ENCODE measurements around the gene S100A2.
A peak's percentile ranks its signal among the peaks of the same experiment; 100 is the strongest.

Gene S100A2

GRCh38 chr1:153515504-153516394, 49.9 kb downstream of the S100A2 start:
- Histone ChIP-seq H2AFZ (ENCODE audit: low read length) (peak overlapping the region; percentile 22; the same call in 1 of the 2 replicates), H3K79me2 (ENCODE audit: insufficient read depth, low read length) (no peaks in the 10 kb centered on the region), H3K4me3 (ENCODE audit: low read length, poor library complexity, severe bottlenecking) (no peak overlapping the region), H3K9ac (ENCODE audit: low read depth, low read length, poor library complexity, severe bottlenecking) (peak overlapping the region; percentile 4), H3K27me3 (ENCODE audit: insufficient read depth, low read length, poor library complexity, severe bottlenecking) (no peaks in the 10 kb centered on the region), H3K36me3 (ENCODE audit: insufficient read depth, low read length) (no peaks in the 10 kb centered on the region), H3K4me1 (ENCODE audit: insufficient read depth, low read length, poor library complexity, severe bottlenecking) (peaks cover 24% of the 10 kb centered on the region), H3K9me3 (ENCODE audit: insufficient read depth, low read depth, low read length) (no peaks in the 10 kb centered on the region), H3K4me2 (ENCODE audit: low read depth, low read length, poor library complexity, severe bottlenecking) (no peak overlapping the region), H3K9me2 (replicated peaks; ENCODE audit: low read depth, low read length) (no peaks in the 10 kb centered on the region), H4K20me1 (ENCODE audit: insufficient read depth, low read length, poor library complexity, severe bottlenecking) (no peaks in the 10 kb centered on the region), H3F3A (ENCODE audit: low read depth) (no peaks in the 10 kb centered on the region)
- TF ChIP-seq CTCF (conservative IDR thresholded peaks at IDR 0.05; ENCODE audit: low read length) (no peak), EZH2phosphoT487 (IDR thresholded peaks at IDR 0.05; ENCODE audit: borderline replicate concordance) (no peak)

GRCh38 chr1:153513666-153514065, 52.0 kb downstream of the S100A2 start:
- H3K36me3 ChIP-seq (ENCODE audit: insufficient read depth, low read length): no peaks in the 10 kb centered on the region
- H3K9me2 ChIP-seq (replicated peaks; ENCODE audit: low read depth, low read length): no peaks in the 10 kb centered on the region
- H3K79me2 ChIP-seq (ENCODE audit: insufficient read depth, low read length): no peaks in the 10 kb centered on the region
- H3K4me2 ChIP-seq (ENCODE audit: low read depth, low read length, poor library complexity, severe bottlenecking): no peak overlapping the region
- H3K4me3 ChIP-seq (ENCODE audit: low read length, poor library complexity, severe bottlenecking): no peak overlapping the region
- no peak overlapping the region for H3K9ac ChIP-seq (ENCODE audit: low read depth, low read length, poor library complexity, severe bottlenecking)
- no peaks in the 10 kb centered on the region for H3K27me3 ChIP-seq (ENCODE audit: insufficient read depth, low read length, poor library complexity, severe bottlenecking)
- no peak overlapping the region for H2AFZ ChIP-seq (ENCODE audit: low read length)
- H4K20me1 ChIP-seq (ENCODE audit: insufficient read depth, low read length, poor library complexity, severe bottlenecking): no peaks in the 10 kb centered on the region
- TF ChIP-seq EZH2phosphoT487 (IDR thresholded peaks at IDR 0.05; ENCODE audit: borderline replicate concordance) (no peak), CTCF (conservative IDR thresholded peaks at IDR 0.05; ENCODE audit: low read length) (no peak)
- H3K4me1 ChIP-seq (ENCODE audit: insufficient read depth, low read length, poor library complexity, severe bottlenecking): peaks cover 23% of the 10 kb centered on the region
- H3K9me3 ChIP-seq (ENCODE audit: insufficient read depth, low read depth, low read length): no peaks in the 10 kb centered on the region
- no peaks in the 10 kb centered on the region for H3F3A ChIP-seq (ENCODE audit: low read depth)

- no peaks in the 10 kb centered on the region for H4K20me1 ChIP-seq (ENCODE audit: insufficient read depth, low read length, poor library complexity, severe bottlenecking)
- H3K79me2 ChIP-seq (ENCODE audit: insufficient read depth, low read length): no peaks in the 10 kb centered on the region
- H3K9me2 ChIP-seq (replicated peaks; ENCODE audit: low read depth, low read length): no peaks in the 10 kb centered on the region
- H3K9me3 ChIP-seq (ENCODE audit: insufficient read depth, low read depth, low read length): no peaks in the 10 kb centered on the region
- no peak overlapping the region for H3K4me3 ChIP-seq (ENCODE audit: low read length, poor library complexity, severe bottlenecking)
- no peaks in the 10 kb centered on the region for H3K27me3 ChIP-seq (ENCODE audit: insufficient read depth, low read length, poor library complexity, severe bottlenecking)
- H2AFZ ChIP-seq (ENCODE audit: low read length): peak overlapping the region; percentile 72
- TF ChIP-seq EZH2phosphoT487 (IDR thresholded peaks at IDR 0.05; ENCODE audit: borderline replicate concordance): no peak
- peak; percentile 56 for TF ChIP-seq CTCF (conservative IDR thresholded peaks at IDR 0.05; ENCODE audit: low read length)
- H3K36me3 ChIP-seq (ENCODE audit: insufficient read depth, low read length): no peaks in the 10 kb centered on the region
- H3F3A ChIP-seq (ENCODE audit: low read depth): no peaks in the 10 kb centered on the region
- peaks cover 19% of the 10 kb centered on the region for H3K4me1 ChIP-seq (ENCODE audit: insufficient read depth, low read length, poor library complexity, severe bottlenecking)
- no peak overlapping the region for H3K9ac ChIP-seq (ENCODE audit: low read depth, low read length, poor library complexity, severe bottlenecking)
- no peak overlapping the region for H3K4me2 ChIP-seq (ENCODE audit: low read depth, low read length, poor library complexity, severe bottlenecking)
These were observed 52.6 kb downstream of the S100A2 start for GRCh38 chr1:153513023-153513422.
